Fibroblast of lung (primary cell): ENCODE results near the gene WDR83.

Experiments
- CTCF ChIP-seq, 2 donors: IDR thresholded peaks in 1 of 2; conservative IDR thresholded peaks in 1 of 2; 1 replicate in 1 of 2; 2 replicates in 1 of 2; pipeline ENCODE4 v1.5.1; 2011 to 2012; ENCODE audit warnings: low read length in 2 of 2, control low read depth in 1 of 2, inconsistent platforms in 1 of 2, low read depth in 1 of 2, mild to moderate bottlenecking in 1 of 2
- EZH2 ChIP-seq: IDR thresholded peaks from 2 replicates; pipeline ENCODE4 v1.5.1; 2012; ENCODE audit warnings: low read length, control low read depth, mild to moderate bottlenecking; ENCODE audit errors: missing control alignments

- no peak for TF ChIP-seq CTCF (conservative IDR thresholded peaks at IDR 0.05 in 1 of 2, IDR thresholded peaks at IDR 0.05 in 1 of 2; ENCODE audit: low read depth in 1 of 2, low read length in 2 of 2)
- no peak for TF ChIP-seq EZH2
Measured at GRCh38 chr19:12723381-12723640, 56.7 kb downstream of the WDR83 start.
